HG03097 (cell line): ENCODE measurements around the gene PRRT1.
"Not testable (repeated sequence)": the region's sequence is repeated elsewhere in the genome, so short reads cannot be mapped to it uniquely, and the experiment has no call there.

Experiments used
- ATAC-seq: cut with Tn5 transposase; IDR thresholded peaks from one replicate; pipeline ENCODE4 v1.9.1; 2021; ENCODE audit not compliant: unreplicated experiment, low FRiP score

PRRT1 gene

GRCh38 chr6:32105433-32105832 lies 46.3 kb downstream of the PRRT1 start:
- ATAC-seq, result no peak

GRCh38 chr6:32102255-32102654 lies 49.5 kb downstream of the PRRT1 start:
- ATAC-seq, result no peak

GRCh38 chr6:32100251-32100650 lies 51.5 kb downstream of the PRRT1 start:
- ATAC-seq, result not testable (repeated sequence)
